HepG2 (cell line): ENCODE data around the gene ATP13A4. TPM values are rescaled to one million over a fixed set of nuclear protein-coding genes. Genes with fewer than 3 reads are reported as not detected.

Experiments
- ATAC-seq: fragments of 200-7000 bp; cut with Tn5 transposase; 3 replicates; pipeline ENCODE4 v1.9.1; 2020; ENCODE audit warnings: mild to moderate bottlenecking, moderate library complexity
- BruUV-seq: library from RNA; stranded (reverse); fragments of 400-500 nt; replicated peaks from 2 replicates; lab custom pipeline; 2021; lab: Mats Ljungman, UMichigan
- CTCF ChIA-PET: fragments of 300-600 bp; formaldehyde crosslinking; extraction: SDS; loops from one replicate; lab custom pipeline; 2021; ENCODE audit warnings: low total read pairs, inconsistent platforms, low intra/inter-chr PET ratio; lab: Yijun Ruan, JAX
- POLR2A ChIA-PET: fragments of 350-600 bp; sonication (Branson Sonifier 250); formaldehyde crosslinking; loops from one replicate; lab custom pipeline; 2020; ENCODE audit warnings: antibody characterized with exemption, inconsistent platforms; lab: Yijun Ruan, JAX
- DNase-seq: peaks from one replicate; pipeline ENCODE4 v3.0.0-alpha.2; 2015; ENCODE audit warnings: low spot score
- FAIRE-seq: peaks from 3 replicates; lab custom pipeline; 2011; peaks lifted over from hg19 to GRCh38; lab: Jason Lieb, UNC
- H2AFZ ChIP-seq: one replicate; pipeline ENCODE4 v1.6.1; 2011; ENCODE audit warnings: low read length, inconsistent platforms
- H3K27ac ChIP-seq: fragments of 300-600 bp; 3 replicates; pipeline ENCODE4 v1.8.0; 2011; ENCODE audit warnings: mixed run types, mild to moderate bottlenecking, mixed read lengths, low read length, inconsistent platforms; ENCODE audit not compliant: insufficient read depth; ENCODE audit errors: extremely low read length
- H3K27me3 ChIP-seq, 2 experiments: fragments of 200-600 bp in 1 of 2; 2 replicates in 1 of 2; 3 replicates in 1 of 2; pipeline versions ENCODE4 v1.6.0 to v1.8.0; 2011; ENCODE audit warnings: low read length in 2 of 2, mild to moderate bottlenecking in 2 of 2, moderate library complexity in 2 of 2, inconsistent platforms in 1 of 2; ENCODE audit not compliant: insufficient read depth in 2 of 2, control insufficient read depth in 1 of 2
- H3K36me3 ChIP-seq, 2 experiments: fragments of 200-600 bp in 1 of 2; replicated peaks in 1 of 2; 2 replicates in 1 of 2; 3 replicates in 1 of 2; pipeline versions ENCODE4 v1.5.1 to v1.8.0; 2011; ENCODE audit warnings: low read length in 2 of 2, inconsistent platforms in 1 of 2; ENCODE audit not compliant: insufficient read depth in 2 of 2, control insufficient read depth in 1 of 2
- H3K4me1 ChIP-seq: 2 replicates; pipeline ENCODE4 v1.5.1; 2012; ENCODE audit warnings: low read length, inconsistent platforms; ENCODE audit not compliant: insufficient read depth
- H3K4me2 ChIP-seq: 2 replicates; pipeline ENCODE4 v1.6.0; 2011; ENCODE audit warnings: low read depth, low read length, inconsistent platforms
- H3K4me3 ChIP-seq, 3 experiments: fragments of 200-600 bp in 1 of 3; sonication (generic), shearing (Covaris generic) in 1 of 3; replicated peaks in 1 of 3; 2 replicates each; pipeline ENCODE4 v1.5.1; 2011 to 2016; ENCODE audit warnings: low read length in 3 of 3, inconsistent platforms in 2 of 3, low read depth in 2 of 3, mild to moderate bottlenecking in 2 of 3, control low read depth in 1 of 3, mixed read lengths in 1 of 3; ENCODE audit not compliant: insufficient read depth in 1 of 3
- H3K79me2 ChIP-seq: one replicate; pipeline ENCODE4 v1.6.1; 2011; ENCODE audit warnings: low read length, inconsistent platforms; ENCODE audit not compliant: insufficient read depth
- H3K9ac ChIP-seq: 2 replicates; pipeline ENCODE4 v1.6.0; 2011; ENCODE audit warnings: mild to moderate bottlenecking, low read depth, low read length, inconsistent platforms; ENCODE audit not compliant: insufficient read depth
- H3K9me3 ChIP-seq: 2 replicates; pipeline ENCODE4 v1.5.1; 2012; ENCODE audit warnings: mild to moderate bottlenecking, low read length
- H4K20me1 ChIP-seq: 2 replicates; pipeline ENCODE4 v1.6.0; 2011; ENCODE audit warnings: inconsistent platforms, mild to moderate bottlenecking, low read length, moderate library complexity; ENCODE audit not compliant: insufficient read depth
- CEBPZ ChIP-seq: IDR thresholded peaks from 2 replicates; pipeline ENCODE4 v1.6.1; 2012; ENCODE audit warnings: low read length, improper control_type of control experiment
- DR1 ChIP-seq: sonication (generic); formaldehyde crosslinking; IDR thresholded peaks from 2 replicates; pipeline ENCODE4 v1.8.0; 2021; ENCODE audit warnings: mild to moderate bottlenecking, missing genetic modification reagents, inconsistent platforms
- FOXJ3 ChIP-seq: sonication (generic); formaldehyde crosslinking; IDR thresholded peaks from 2 replicates; pipeline ENCODE4 v1.4.0; 2020; ENCODE audit warnings: missing genetic modification reagents, mild to moderate bottlenecking, borderline replicate concordance
- FOXP1 ChIP-seq, 2 experiments: fragments of 450-650 bp in 1 of 2; IDR thresholded peaks; 2 replicates each; pipeline ENCODE4 v1.6.1; 2017 to 2018; ENCODE audit warnings: antibody characterized with exemption in 1 of 2
- HMGXB3 ChIP-seq: sonication (generic); formaldehyde crosslinking; IDR thresholded peaks from 2 replicates; pipeline ENCODE4 v1.4.0; 2020; ENCODE audit warnings: missing genetic modification reagents, borderline replicate concordance
- KLF6 ChIP-seq: IDR thresholded peaks from 2 replicates; pipeline ENCODE4 v1.8.0; 2016; ENCODE audit warnings: missing biosample characterization, missing genetic modification reagents
- RARA ChIP-seq: IDR thresholded peaks from 2 replicates; pipeline ENCODE4 v1.6.1; 2016; ENCODE audit warnings: missing genetic modification reagents, missing compliant biosample characterization
- SIX4 ChIP-seq: sonication (generic); formaldehyde crosslinking; IDR thresholded peaks from 2 replicates; pipeline ENCODE4 v1.4.0; 2020; ENCODE audit warnings: missing genetic modification reagents
- ZBTB37 ChIP-seq: sonication (generic); formaldehyde crosslinking; IDR thresholded peaks from 2 replicates; pipeline ENCODE4 v1.4.0; 2020; ENCODE audit warnings: mild to moderate bottlenecking, missing genetic modification reagents
- ZC3H13 ChIP-seq: sonication (generic); formaldehyde crosslinking; IDR thresholded peaks from 2 replicates; pipeline ENCODE4 v1.8.1; 2023; ENCODE audit warnings: mild to moderate bottlenecking, missing genetic modification reagents, moderate library complexity
- ZNF235 ChIP-seq: sonication (generic); formaldehyde crosslinking; IDR thresholded peaks from 2 replicates; pipeline ENCODE4 v1.8.1; 2023; ENCODE audit warnings: mild to moderate bottlenecking, missing genetic modification reagents, borderline replicate concordance
- ZSCAN9 ChIP-seq: IDR thresholded peaks from 2 replicates; pipeline ENCODE4 v1.6.1; 2016; ENCODE audit warnings: borderline replicate concordance
- WGBS: methylation state at CpG from one replicate; pipeline ENCODE4 v1.1.6; 2017; ENCODE audit warnings: low lambda C conversion rate; 5-methylcytosine and 5-hydroxymethylcytosine counted together
- in situ Hi-C: cut with HindIII; loops from 2 replicates; pipeline ENCODE4 v1.10.0; 2017; ENCODE audit warnings: low pct_unique_long_range_greater_than_20kb; ENCODE audit not compliant: extremely low pct_ligation_motif_present
- intact Hi-C: fragments of 100-400 bp; cut with micrococcal nuclease; formaldehyde crosslinking; loops from one replicate; pipeline ENCODE4 v1.10.0; 2022; ENCODE audit not compliant: unreplicated experiment
- polyA plus RNA-seq, 8 experiments: library from polyadenylated mRNA; depleted of rRNA in 3 of 8; stranded (reverse) in 7 of 8; unstranded in 1 of 8; fragments of >200 nt; fragmentation: Illumina TruSeq in 4 of 8; extraction: Trizol in 4 of 8; gene quantifications; 2 replicates each; pipeline versions ENCODE4 v1.2.1 to v1.2.3, GENCODE V29; 2011 to 2016; ENCODE audit warnings: low read depth in 4 of 8, missing spikeins in 1 of 8, mixed read lengths in 1 of 8; ENCODE audit not compliant: insufficient read depth in 1 of 8
- total RNA-seq, 5 experiments: library from RNA; depleted of rRNA; stranded (reverse); fragments of >200 nt; fragmentation: Illumina TruSeq; extraction: Trizol; gene quantifications; 2 replicates each; pipeline ENCODE4 v1.2.3, GENCODE V29; 2016; ENCODE audit warnings: low read depth in 1 of 5

ATP13A4 gene
- total and polyA plus RNA-seq, 2 of the 13 experiments (the other 11 are each of a cell fraction or from before 2014, with no cell fraction given) = 0.01 to 0.07 TPM

DNA sequence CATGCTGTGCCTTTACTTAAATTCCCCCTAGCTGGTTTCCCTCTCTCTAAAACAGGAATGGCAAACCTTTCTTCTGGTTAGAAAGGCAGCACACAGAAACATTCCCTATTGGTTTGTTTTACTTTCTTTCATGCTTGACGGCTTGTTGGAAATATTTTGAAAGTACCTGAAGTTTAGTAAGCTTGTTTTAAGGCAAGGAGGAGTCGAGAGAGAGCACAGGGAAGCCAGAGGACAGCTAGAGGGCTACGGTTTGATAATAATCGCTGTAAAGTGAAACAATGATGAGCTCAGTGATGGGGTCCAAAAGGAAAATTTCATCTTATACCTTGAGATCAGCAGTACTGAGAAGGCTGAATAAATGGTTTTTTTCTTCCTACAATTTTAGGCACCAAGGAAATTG is 64.1 kb downstream of the ATP13A4 start:
- no peak overlapping the region for H2AFZ ChIP-seq
- H3K9me3 ChIP-seq = no peaks in the 10 kb centered on the region
- TF ChIP-seq FOXJ3 (CRISPR knock-in tag) (no peak), HMGXB3 (CRISPR knock-in tag) (no peak), ZBTB37 (no peak), ZNF235 (CRISPR knock-in tag) (no peak), FOXP1 (IDR thresholded peaks at IDR 0.05) (no peak), FOXP1 (CRISPR knock-in tag; IDR thresholded peaks at IDR 0.05) (no peak), KLF6 (CRISPR knock-in tag) (no peak), ZC3H13 (no peak), RARA (CRISPR knock-in tag) (no peak), CEBPZ (no peak), DR1 (CRISPR knock-in tag) (no peak), ZSCAN9 (CRISPR knock-in tag) (no peak), SIX4 (CRISPR knock-in tag) (no peak)
- no peaks in the 10 kb centered on the region for H3K4me1 ChIP-seq
- FAIRE-seq = no peak
- in situ Hi-C loops (no loop called here), intact Hi-C loops (no loop called here)
- no peaks in the 10 kb centered on the region for H3K27me3 ChIP-seq
- no peaks in the 10 kb centered on the region for H3K36me3 ChIP-seq
- ChIA-PET POLR2A (no interaction called here), CTCF (no interaction called here)
- ATAC-seq = no peak
- no peak overlapping the region for H3K27ac ChIP-seq
- no peaks in the 10 kb centered on the region for H4K20me1 ChIP-seq
- no peaks in the 10 kb centered on the region for H3K79me2 ChIP-seq
- no TSS peak for BruUV-seq
- H3K4me3 ChIP-seq = no peak overlapping the region
- no peak overlapping the region for H3K4me2 ChIP-seq
- WGBS = 18% methylated on average over 4 of the region's 4 CpGs
- DNase-seq = no peak
- H3K9ac ChIP-seq = no peak overlapping the region
